ENCODE results near the gene TMEM121B.

DNA sequence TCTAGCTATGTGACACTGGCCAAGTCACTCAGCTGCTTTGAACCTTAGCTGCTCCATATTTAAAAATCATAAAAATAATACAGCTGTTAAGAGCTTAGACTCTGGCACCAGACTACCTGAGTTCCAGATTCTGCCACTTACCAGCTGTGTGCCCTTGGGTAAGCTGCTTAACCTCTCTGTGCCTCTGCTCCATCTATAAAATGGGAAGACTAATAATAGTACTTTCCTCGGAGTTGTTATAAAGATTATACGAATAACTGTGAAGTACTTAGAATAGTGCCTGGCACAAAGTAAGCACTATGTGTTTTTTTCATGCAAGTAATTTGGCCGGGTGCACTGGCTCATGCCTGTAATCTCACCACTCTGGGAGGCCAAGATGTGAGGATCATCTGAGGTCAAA is 36.6 kb upstream of the TMEM121B start:
- TF ChIP-seq, protein P1, sequence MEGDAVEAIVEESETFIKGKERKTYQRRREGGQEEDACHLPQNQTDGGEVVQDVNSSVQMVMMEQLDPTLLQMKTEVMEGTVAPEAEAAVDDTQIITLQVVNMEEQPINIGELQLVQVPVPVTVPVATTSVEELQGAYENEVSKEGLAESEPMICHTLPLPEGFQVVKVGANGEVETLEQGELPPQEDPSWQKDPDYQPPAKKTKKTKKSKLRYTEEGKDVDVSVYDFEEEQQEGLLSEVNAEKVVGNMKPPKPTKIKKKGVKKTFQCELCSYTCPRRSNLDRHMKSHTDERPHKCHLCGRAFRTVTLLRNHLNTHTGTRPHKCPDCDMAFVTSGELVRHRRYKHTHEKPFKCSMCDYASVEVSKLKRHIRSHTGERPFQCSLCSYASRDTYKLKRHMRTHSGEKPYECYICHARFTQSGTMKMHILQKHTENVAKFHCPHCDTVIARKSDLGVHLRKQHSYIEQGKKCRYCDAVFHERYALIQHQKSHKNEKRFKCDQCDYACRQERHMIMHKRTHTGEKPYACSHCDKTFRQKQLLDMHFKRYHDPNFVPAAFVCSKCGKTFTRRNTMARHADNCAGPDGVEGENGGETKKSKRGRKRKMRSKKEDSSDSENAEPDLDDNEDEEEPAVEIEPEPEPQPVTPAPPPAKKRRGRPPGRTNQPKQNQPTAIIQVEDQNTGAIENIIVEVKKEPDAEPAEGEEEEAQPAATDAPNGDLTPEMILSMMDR (IDR thresholded peaks at IDR 0.05), result no peak
- TF ChIP-seq POLR2A (IDR thresholded peaks at IDR 0.05) (no peak), EP300 (IDR thresholded peaks at IDR 0.05) (no peak)
